Immature natural killer cell (primary cell): Measurements from ENCODE around the gene MYO5A. TPM values are rescaled to one million over a fixed set of nuclear protein-coding genes. Genes with fewer than 3 reads are reported as not detected.
"Not testable (repeated sequence)": the region's sequence is repeated elsewhere in the genome, so short reads cannot be mapped to it uniquely, and the experiment has no call there.

ENCODE experiments used
- DNase-seq, 3 donors: peaks; one replicate each; pipeline ENCODE4 v3.0.0; 2022; ENCODE audit warnings: mixed read lengths in 1 of 3
- H3K27ac Mint-ChIP-seq, 6 donors: one replicate each; pipeline ENCODE4 v1.8.0; 2020; ENCODE audit warnings: mixed read lengths in 6 of 6, mild to moderate bottlenecking in 5 of 6, inconsistent platforms in 4 of 6, moderate library complexity in 3 of 6
- H3K27me3 Mint-ChIP-seq, 3 donors: one replicate each; pipeline ENCODE4 v1.8.0; 2020 to 2021; ENCODE audit warnings: low read depth in 3 of 3, mild to moderate bottlenecking in 3 of 3, mixed read lengths in 3 of 3, moderate library complexity in 3 of 3, inconsistent platforms in 1 of 3
- H3K36me3 Mint-ChIP-seq, 3 donors: one replicate each; pipeline ENCODE4 v1.8.0; 2020; ENCODE audit warnings: mixed read lengths in 3 of 3, inconsistent platforms in 2 of 3, mild to moderate bottlenecking in 2 of 3
- H3K4me1 Mint-ChIP-seq, 2 donors: one replicate each; pipeline ENCODE4 v1.8.0; 2020; ENCODE audit warnings: inconsistent platforms in 2 of 2, mild to moderate bottlenecking in 2 of 2, mixed read lengths in 2 of 2, moderate library complexity in 1 of 2
- H3K4me3 Mint-ChIP-seq, 5 donors: one replicate each; pipeline ENCODE4 v1.8.0; 2020; ENCODE audit warnings: mild to moderate bottlenecking in 5 of 5, mixed read lengths in 5 of 5, inconsistent platforms in 3 of 5, moderate library complexity in 3 of 5
- H3K9me3 Mint-ChIP-seq, 6 donors: one replicate each; pipeline ENCODE4 v1.8.0; 2020; ENCODE audit warnings: mild to moderate bottlenecking in 6 of 6, mixed read lengths in 6 of 6, inconsistent platforms in 4 of 6, moderate library complexity in 3 of 6
- polyA plus RNA-seq, 3 donors: library from polyadenylated mRNA; unstranded; fragments of 300-500 nt; fragmentation: Illumina TruSeq; gene quantifications; one replicate each; pipeline ENCODE4 v1.2.3, GENCODE V29; 2021

MYO5A gene
- polyA plus RNA-seq, result 10 to 100 TPM in 1 of 3 donors, 1 to 10 TPM in 2; 2.0 to 10.9 (median 5.9) TPM

GRCh38 chr15:52528564-52529340, at the start of gene MYO5A:
MYO5A (minus strand) TSS chr15:52528880; CDS start chr15:52528806, 74 bp downstream.
- Mint-ChIP-seq H3K27me3 (peaks cover 2 to 10% (median 5%) of the 10 kb centered on the region in 3 donors), H3K4me1 (peaks cover 30 to 35% of the 10 kb centered on the region in 2 donors), H3K9me3 (no peaks in the 10 kb centered on the region), H3K36me3 (peaks cover 0 to 3% (median 0%) of the 10 kb centered on the region in 3 donors), H3K4me3 (peak within 1 kb of the TSS; percentile 90 to 96 (median 94)), H3K27ac (peak within 1 kb of the TSS; percentile 86 to 91 (median 90))
- peak; percentile 78 to 84 (median 82) for DNase-seq

- Mint-ChIP-seq H3K9me3 (no peaks in the 10 kb centered on the region), H3K27me3 (no peaks in the 10 kb centered on the region), H3K4me3 (no peak overlapping the region), H3K36me3 (peaks cover 6 to 13% (median 7%) of the 10 kb centered on the region in 3 donors), H3K4me1 (no peaks in the 10 kb centered on the region), H3K27ac (no peak overlapping the region)
- DNase-seq, result no peak
Observed at GRCh38 chr15:52576692-52577091, 48.0 kb upstream of the MYO5A start.

GRCh38 chr15:52575573-52575972, 46.9 kb upstream of the MYO5A start:
- H3K27ac Mint-ChIP-seq, H3K4me3 Mint-ChIP-seq, DNase-seq, H3K9me3 Mint-ChIP-seq, H3K27me3 Mint-ChIP-seq, H3K4me1 Mint-ChIP-seq: not testable (repeated sequence)
- peaks cover 6 to 13% (median 7%) of the 10 kb centered on the region in 3 donors for H3K36me3 Mint-ChIP-seq

GRCh38 chr15:52575072-52575471, 46.4 kb upstream of the MYO5A start:
- Mint-ChIP-seq H3K4me1 (no peaks in the 10 kb centered on the region), H3K27me3 (no peaks in the 10 kb centered on the region), H3K9me3 (no peaks in the 10 kb centered on the region), H3K27ac (no peak overlapping the region), H3K4me3 (no peak overlapping the region), H3K36me3 (peaks cover 6 to 13% (median 7%) of the 10 kb centered on the region in 3 donors)
- no peak for DNase-seq

GRCh38 chr15:52574623-52575022, 45.9 kb upstream of the MYO5A start:
- not testable (repeated sequence) for H3K27me3 Mint-ChIP-seq, H3K9me3 Mint-ChIP-seq, H3K27ac Mint-ChIP-seq, DNase-seq, H3K4me1 Mint-ChIP-seq, H3K4me3 Mint-ChIP-seq
- peaks cover 6 to 13% (median 7%) of the 10 kb centered on the region in 3 donors for H3K36me3 Mint-ChIP-seq

- peak within 1 kb of the TSS; percentile 98 to 100 (median 100) for H3K27ac Mint-ChIP-seq
- peaks cover 0 to 3% (median 0%) of the 10 kb centered on the region in 3 donors for H3K36me3 Mint-ChIP-seq
- no peaks in the 10 kb centered on the region for H3K9me3 Mint-ChIP-seq
- peak within 1 kb of the TSS; percentile 93 to 99 (median 99) for H3K4me3 Mint-ChIP-seq
- peaks cover 4 to 15% (median 10%) of the 10 kb centered on the region in 3 donors for H3K27me3 Mint-ChIP-seq
- H3K4me1 Mint-ChIP-seq, result peaks cover 33 to 45% of the 10 kb centered on the region in 2 donors
- peak; percentile 70 to 75 (median 72) for DNase-seq
Observed at GRCh38 chr15:52568601-52569585, 40.2 kb upstream of the MYO5A start, which contains the start of gene ARPP19. ARPP19 (minus strand) TSS chr15:52569030; CDS start chr15:52568892, 138 bp downstream.

- DNase-seq, result no peak
- Mint-ChIP-seq H3K9me3 (no peaks in the 10 kb centered on the region), H3K4me3 (peak overlapping the region; percentile 86 to 99 (median 96)), H3K36me3 (no peaks in the 10 kb centered on the region), H3K27ac (peak overlapping the region; percentile 92 to 100 (median 98)), H3K4me1 (peaks cover 39 to 53% of the 10 kb centered on the region in 2 donors), H3K27me3 (peaks cover 4 to 15% (median 10%) of the 10 kb centered on the region in 3 donors)
Observed at GRCh38 chr15:52567871-52568600, 39.4 kb upstream of the MYO5A start.

- Mint-ChIP-seq H3K27ac (peak overlapping the region in 3 of 6 donors; percentile 14 to 100 (median 32)), H3K4me1 (peaks cover 43 to 65% of the 10 kb centered on the region in 2 donors), H3K36me3 (no peaks in the 10 kb centered on the region), H3K4me3 (peak overlapping the region; percentile 29 to 99 (median 93)), H3K27me3 (peaks cover 4 to 15% (median 10%) of the 10 kb centered on the region in 3 donors), H3K9me3 (no peaks in the 10 kb centered on the region)
- no peak for DNase-seq
Observed at GRCh38 chr15:52566889-52567288, 38.2 kb upstream of the MYO5A start.

GRCh38 chr15:52565417-52566358, 37.0 kb upstream of the MYO5A start:
- Mint-ChIP-seq H3K4me1 (peaks cover 50 to 77% of the 10 kb centered on the region in 2 donors), H3K27me3 (peaks cover 4 to 16% (median 10%) of the 10 kb centered on the region in 3 donors)
- not testable (repeated sequence) for H3K9me3 Mint-ChIP-seq, H3K4me3 Mint-ChIP-seq, H3K27ac Mint-ChIP-seq, DNase-seq, H3K36me3 Mint-ChIP-seq

GRCh38 chr15:52563501-52564060, 34.9 kb upstream of the MYO5A start:
- peak overlapping the region in 1 of 6 donors; percentile 4 for H3K27ac Mint-ChIP-seq

GRCh38 chr15:52559575-52559974, 30.9 kb upstream of the MYO5A start:
- Mint-ChIP-seq H3K9me3 (no peaks in the 10 kb centered on the region), H3K36me3 (peaks cover 0 to 9% (median 5%) of the 10 kb centered on the region in 3 donors), H3K4me3 (peak overlapping the region in 1 of 5 donors; percentile 78), H3K27ac (peak overlapping the region in 4 of 6 donors; percentile 28 to 87 (median 78)), H3K4me1 (peaks cover 42 to 84% of the 10 kb centered on the region in 2 donors), H3K27me3 (peaks cover 0 to 1% (median 0%) of the 10 kb centered on the region in 3 donors)
- DNase-seq, result no peak

More at GRCh38 chr15:52563501-52564060, 34.9 kb upstream of the MYO5A start:
- Mint-ChIP-seq H3K4me1 (peaks cover 58 to 90% of the 10 kb centered on the region in 2 donors), H3K4me3 (no peak overlapping the region), H3K9me3 (no peaks in the 10 kb centered on the region), H3K36me3 (no peaks in the 10 kb centered on the region), H3K27me3 (peaks cover 4 to 10% (median 6%) of the 10 kb centered on the region in 3 donors)
- DNase-seq, result no peak

- Mint-ChIP-seq H3K9me3 (no peaks in the 10 kb centered on the region), H3K27me3 (peaks cover 0 to 1% (median 0%) of the 10 kb centered on the region in 3 donors), H3K4me1 (peaks cover 40 to 84% of the 10 kb centered on the region in 2 donors), H3K36me3 (peaks cover 0 to 11% (median 7%) of the 10 kb centered on the region in 3 donors), H3K4me3 (peak overlapping the region in 2 of 5 donors; percentile 52 to 78), H3K27ac (peak overlapping the region in 4 of 6 donors; percentile 28 to 87 (median 78))
- no peak for DNase-seq
Observed at GRCh38 chr15:52559022-52559421, 30.3 kb upstream of the MYO5A start.
